Erythroblast (primary cell): Measurements from ENCODE around the gene C10orf120.

ENCODE experiments used
- GATA1 ChIP-seq: IDR thresholded peaks from 2 replicates; pipeline ENCODE4 v1.6.1; 2011; ENCODE audit warnings: low read depth, mild to moderate bottlenecking, control low read depth, low read length, moderate library complexity
- POLR2A ChIP-seq: IDR thresholded peaks from 2 replicates; pipeline ENCODE4 v1.6.1; 2011; ENCODE audit warnings: mild to moderate bottlenecking, low read length

GRCh38 chr10:122733443-122733842 is 33.8 kb upstream of the C10orf120 start:
- no peak for TF ChIP-seq POLR2A
- TF ChIP-seq GATA1: no peak
